ENCODE measurements around the gene MEOX1. TPM values are rescaled to one million over a fixed set of nuclear protein-coding genes. Genes with fewer than 3 reads are reported as not detected.

Gene MEOX1
- total and polyA plus RNA-seq, 7 donors: 3.9 to 8.7 (median 6.4) TPM

- Histone ChIP-seq H3K4me3 (no peak overlapping the region), H3K4me1 (peaks cover 7% of the 10 kb centered on the region), H3K27ac (no peak overlapping the region), H3K9me3 (no peaks in the 10 kb centered on the region), H3K36me3 (ENCODE audit: insufficient read depth in 1 of 2, low read depth in 1 of 2) (no peaks in the 10 kb centered on the region), H3K27me3 (ENCODE audit: insufficient read depth in 3 of 3, low read length in 2 of 3) (peaks cover 0 to 1% (median 0%) of the 10 kb centered on the region in 3 donors)
- intact Hi-C loops (cut with DNase I): loop anchor here (5.0 kb wide), 1 partner anchor 42 kb away; no protein-coding TSS in a partner anchor
- DNase-seq (no peak), ATAC-seq (peak in 2 of 4 donors; percentile 32 to 41)
- TF ChIP-seq CTCF (IDR thresholded peaks at IDR 0.05): no peak
- 84 to 90% (median 86%) methylated on average over 3 of the region's 3 CpGs for WGBS, 3 donors
These were observed 61.9 kb downstream of the MEOX1 start for GRCh38 chr17:43599835-43600234.

GRCh38 chr17:43599046-43599395, 62.7 kb downstream of the MEOX1 start:
- intact Hi-C loops (cut with DNase I): loop anchor here (5.0 kb wide), 1 partner anchor 43 kb away; no protein-coding TSS in a partner anchor

GRCh38 chr17:43598357-43599045, 63.2 kb downstream of the MEOX1 start:
- H3K4me1 ChIP-seq: peaks cover 7% of the 10 kb centered on the region
- H3K4me3 ChIP-seq: no peak overlapping the region
- TF ChIP-seq CTCF (IDR thresholded peaks at IDR 0.05): no peak
- H3K36me3 ChIP-seq (ENCODE audit: insufficient read depth in 1 of 2, low read depth in 1 of 2): no peaks in the 10 kb centered on the region
- intact Hi-C loops (cut with DNase I): loop anchor here (5.0 kb wide), 1 partner anchor 44 kb away; no protein-coding TSS in a partner anchor
- ATAC-seq (no peak), DNase-seq (no peak)
- peaks cover 0 to 1% (median 0%) of the 10 kb centered on the region in 3 donors for H3K27me3 ChIP-seq (ENCODE audit: insufficient read depth in 3 of 3, low read length in 2 of 3)
- H3K27ac ChIP-seq: no peak overlapping the region
- 54 to 66% (median 54%) methylated on average over 4 of the region's 4 CpGs for WGBS, 3 donors
- H3K9me3 ChIP-seq: no peaks in the 10 kb centered on the region

More at GRCh38 chr17:43599046-43599395, 62.7 kb downstream of the MEOX1 start:
- ATAC-seq (no peak), DNase-seq (no peak)
- H3K27me3 ChIP-seq (ENCODE audit: insufficient read depth in 3 of 3, low read length in 2 of 3): peaks cover 0 to 1% (median 0%) of the 10 kb centered on the region in 3 donors
- no peaks in the 10 kb centered on the region for H3K9me3 ChIP-seq
- no peak for TF ChIP-seq CTCF (IDR thresholded peaks at IDR 0.05)
- no peak overlapping the region for H3K4me3 ChIP-seq
- H3K4me1 ChIP-seq: peaks cover 7% of the 10 kb centered on the region
- H3K36me3 ChIP-seq (ENCODE audit: insufficient read depth in 1 of 2, low read depth in 1 of 2): no peaks in the 10 kb centered on the region
- no peak overlapping the region for H3K27ac ChIP-seq
- WGBS, 3 donors: 68 to 76% (median 70%) methylated on average over 5 of the region's 5 CpGs

- WGBS, 3 donors: 64 to 79% (median 71%) methylated on average over 11 of the region's 11 CpGs
- Histone ChIP-seq H3K9me3 (no peaks in the 10 kb centered on the region), H3K27ac (no peak overlapping the region), H3K4me1 (peaks cover 7% of the 10 kb centered on the region), H3K36me3 (ENCODE audit: insufficient read depth in 1 of 2, low read depth in 1 of 2) (no peaks in the 10 kb centered on the region), H3K27me3 (ENCODE audit: insufficient read depth in 3 of 3, low read length in 2 of 3) (peaks cover 0 to 1% (median 0%) of the 10 kb centered on the region in 3 donors), H3K4me3 (no peak overlapping the region)
- no peak for ATAC-seq
- intact Hi-C loops (cut with DNase I): loop anchor here (5.0 kb wide), 1 partner anchor 45 kb away; no protein-coding TSS in a partner anchor
- TF ChIP-seq CTCF (IDR thresholded peaks at IDR 0.05): no peak
- DNase-seq: no peak
These were observed 63.9 kb downstream of the MEOX1 start for GRCh38 chr17:43597624-43598356.

Measured in psoas muscle (tissue), 8 donors.